GM18507 (cell line): ENCODE results near the gene PHF2.

Experiments used
- DNase-seq: peaks from one replicate; pipeline ENCODE4 v3.0.0; 2011; ENCODE audit warnings: low read depth; ENCODE audit not compliant: insufficient read length; ENCODE audit errors: extremely low spot score
- FAIRE-seq: peaks from 2 replicates; lab custom pipeline; 2011; peaks lifted over from hg19 to GRCh38; lab: Jason Lieb, UNC

PHF2 gene

GRCh38 chr9:93712896-93713295, 136.5 kb downstream of the PHF2 start:
- no peak for DNase-seq
- FAIRE-seq: no peak

DNA sequence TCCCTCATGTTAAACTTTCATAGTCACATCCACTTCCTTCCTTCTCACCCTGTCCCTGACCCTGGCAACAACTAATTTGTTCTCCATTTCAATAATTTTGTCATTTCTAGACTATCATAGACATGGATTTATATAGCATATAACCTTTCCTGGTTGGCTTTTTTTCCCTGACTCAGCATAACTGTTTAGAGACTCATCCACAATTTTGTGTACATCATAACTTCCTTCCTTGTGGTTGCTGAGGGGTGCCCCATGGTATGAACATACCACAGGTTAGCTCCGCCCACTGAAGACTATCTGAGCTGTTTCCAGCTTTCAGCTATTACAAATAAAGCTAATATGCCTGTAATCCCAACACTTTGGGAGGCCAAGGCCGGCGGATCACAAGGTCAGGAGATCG, 137.3 kb downstream of the PHF2 start:
- FAIRE-seq (no peak), DNase-seq (no peak)

- DNase-seq: no peak
- no peak for FAIRE-seq
These were observed 145.1 kb downstream of the PHF2 start for GRCh38 chr9:93721417-93721965.

DNA sequence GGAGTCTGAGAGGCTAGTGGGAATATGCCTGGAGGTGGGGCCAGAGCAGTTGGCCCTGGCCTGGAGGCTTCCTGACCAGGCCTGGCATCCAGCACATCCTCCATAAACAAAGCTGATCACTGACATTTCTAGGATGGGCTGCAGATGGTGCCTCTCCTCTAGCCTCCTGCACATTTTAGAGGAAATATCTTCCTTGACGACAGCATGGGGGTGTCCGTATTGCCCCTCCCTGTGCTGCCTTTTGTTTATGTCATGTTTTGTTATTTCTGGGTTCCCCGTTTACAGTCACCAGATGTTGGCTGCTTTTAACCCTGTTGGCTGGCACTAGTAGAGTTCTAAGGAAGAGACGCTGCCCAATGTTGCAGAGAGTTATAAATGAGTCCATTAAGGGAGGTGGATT, 148.5 kb downstream of the PHF2 start:
- DNase-seq (no peak), FAIRE-seq (no peak)

DNA sequence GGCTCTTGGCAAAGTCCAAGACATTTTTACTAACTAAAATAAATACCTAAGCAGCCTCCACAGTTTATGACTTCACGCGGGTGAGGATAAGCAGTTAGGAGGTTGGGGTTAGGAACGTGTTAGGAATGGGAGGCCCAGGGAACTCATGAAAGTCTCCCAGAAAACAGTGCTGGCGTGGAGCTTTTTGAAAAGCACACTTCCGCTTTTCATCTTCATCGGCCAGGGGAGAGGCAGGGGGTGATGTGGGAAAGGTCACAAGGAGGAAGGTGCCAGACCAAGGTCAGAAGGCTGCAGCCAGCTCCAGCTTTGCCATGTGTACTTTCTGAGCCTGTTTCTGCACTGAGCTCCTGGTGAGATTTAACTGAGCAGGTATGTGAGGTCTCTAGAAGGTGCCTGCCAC, 149.0 kb downstream of the PHF2 start:
- FAIRE-seq (no peak), DNase-seq (no peak)

- FAIRE-seq (no peak), DNase-seq (no peak)
These were observed 149.8 kb downstream of the PHF2 start for GRCh38 chr9:93726147-93726546.
